GM12864 (cell line): ENCODE results near the gene OGFOD2.
A peak's percentile ranks its signal among the peaks of the same experiment; 100 is the strongest.

Experiments used
- DNase-seq: peaks from one replicate; pipeline ENCODE4 v3.0.0-alpha.2; 2011; ENCODE audit warnings: low read depth
- H3K4me3 ChIP-seq: 2 replicates; pipeline ENCODE4 v1.5.1; 2011; ENCODE audit warnings: mild to moderate bottlenecking, low read depth, low read length, control low read depth
- TF ChIP-seq, protein P1 (sequence below): IDR thresholded peaks from 2 replicates; pipeline ENCODE4 v1.5.1; 2011; ENCODE audit warnings: low read depth, mild to moderate bottlenecking, moderate library complexity, low read length, control low read depth, inconsistent platforms; ENCODE audit errors: missing control alignments

The OGFOD2 gene

DNA sequence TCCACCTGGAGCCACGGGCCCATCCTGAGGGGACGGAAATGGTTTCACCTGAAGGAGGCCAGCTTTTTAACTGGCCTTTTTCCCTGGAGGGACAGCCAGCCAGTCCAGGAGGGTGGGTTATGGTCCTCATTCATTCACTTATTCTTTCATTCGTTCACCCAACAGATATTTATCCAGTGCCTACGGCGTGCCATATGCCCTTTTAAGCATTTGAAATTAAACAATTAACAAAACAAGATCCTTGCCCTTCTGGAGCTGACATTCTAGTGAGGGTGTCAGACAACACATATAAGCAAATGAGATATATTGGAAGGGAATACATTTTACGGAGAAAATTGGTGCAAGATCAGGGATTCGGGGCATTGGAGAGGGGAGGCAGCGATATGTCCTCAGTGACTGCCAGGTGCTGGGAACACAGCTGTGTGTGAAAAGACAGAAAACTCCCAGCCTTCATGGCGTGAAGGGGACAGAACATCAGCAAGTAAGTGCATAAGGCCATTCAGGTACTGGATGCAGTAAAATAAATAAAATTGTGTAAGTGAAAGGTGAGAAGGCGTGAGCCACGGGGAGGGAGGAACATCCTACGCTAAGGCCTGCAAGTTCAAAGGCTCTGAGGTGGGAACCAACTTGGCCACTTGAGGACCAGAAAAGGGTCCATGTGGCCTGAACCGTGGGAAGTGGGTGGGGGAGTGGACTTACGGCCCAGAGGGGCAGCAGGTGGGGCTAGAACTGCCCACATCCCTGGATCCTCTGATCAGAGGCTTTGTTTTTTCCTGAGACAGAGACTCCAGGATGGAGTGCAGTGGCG lies 8.1 kb upstream of the OGFOD2 start:
- no peak for DNase-seq
- TF ChIP-seq, protein P1, sequence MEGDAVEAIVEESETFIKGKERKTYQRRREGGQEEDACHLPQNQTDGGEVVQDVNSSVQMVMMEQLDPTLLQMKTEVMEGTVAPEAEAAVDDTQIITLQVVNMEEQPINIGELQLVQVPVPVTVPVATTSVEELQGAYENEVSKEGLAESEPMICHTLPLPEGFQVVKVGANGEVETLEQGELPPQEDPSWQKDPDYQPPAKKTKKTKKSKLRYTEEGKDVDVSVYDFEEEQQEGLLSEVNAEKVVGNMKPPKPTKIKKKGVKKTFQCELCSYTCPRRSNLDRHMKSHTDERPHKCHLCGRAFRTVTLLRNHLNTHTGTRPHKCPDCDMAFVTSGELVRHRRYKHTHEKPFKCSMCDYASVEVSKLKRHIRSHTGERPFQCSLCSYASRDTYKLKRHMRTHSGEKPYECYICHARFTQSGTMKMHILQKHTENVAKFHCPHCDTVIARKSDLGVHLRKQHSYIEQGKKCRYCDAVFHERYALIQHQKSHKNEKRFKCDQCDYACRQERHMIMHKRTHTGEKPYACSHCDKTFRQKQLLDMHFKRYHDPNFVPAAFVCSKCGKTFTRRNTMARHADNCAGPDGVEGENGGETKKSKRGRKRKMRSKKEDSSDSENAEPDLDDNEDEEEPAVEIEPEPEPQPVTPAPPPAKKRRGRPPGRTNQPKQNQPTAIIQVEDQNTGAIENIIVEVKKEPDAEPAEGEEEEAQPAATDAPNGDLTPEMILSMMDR: no peak
- no peak overlapping the region for H3K4me3 ChIP-seq

DNA sequence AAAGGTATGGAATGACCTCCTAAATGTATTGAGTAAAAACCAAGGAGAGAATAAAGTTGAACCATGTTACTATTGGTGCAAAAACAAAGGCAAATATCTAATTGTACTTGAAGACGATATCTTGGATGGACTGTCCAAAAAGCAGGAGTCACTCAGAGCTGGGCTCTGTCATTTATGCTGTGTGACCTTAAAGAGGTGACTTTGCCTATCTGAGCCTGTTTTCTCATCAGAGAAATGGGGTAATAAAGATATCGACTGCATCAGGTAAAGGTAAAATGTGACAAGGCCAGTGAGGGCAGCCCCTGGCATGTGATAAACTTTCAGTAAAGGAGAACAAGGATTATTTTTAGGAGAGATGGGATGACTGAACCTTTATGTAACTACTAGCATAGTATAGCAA lies 6.9 kb upstream of the OGFOD2 start:
- TF ChIP-seq, protein P1: no peak
- H3K4me3 ChIP-seq: no peak overlapping the region
- DNase-seq: no peak

DNA sequence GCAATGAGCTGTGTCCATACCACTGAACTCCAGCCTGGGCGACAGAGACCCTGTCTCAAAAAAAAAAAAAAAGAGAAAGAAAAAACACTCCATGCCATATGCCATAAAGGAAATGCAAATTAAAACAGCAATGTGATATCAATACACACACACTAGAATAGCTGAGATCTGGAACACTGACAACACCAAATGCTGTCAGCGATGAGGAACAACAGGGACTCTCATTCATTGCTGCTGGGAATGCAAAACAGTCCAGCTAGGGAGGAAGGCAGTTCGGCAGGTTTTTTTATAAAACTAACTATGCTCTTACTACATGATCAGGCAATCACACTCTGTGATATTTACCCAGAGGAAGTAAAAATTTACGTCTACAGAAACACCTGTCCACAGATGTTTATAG lies 5.4 kb upstream of the OGFOD2 start:
- DNase-seq: no peak
- TF ChIP-seq, protein P1: no peak
- H3K4me3 ChIP-seq: no peak overlapping the region

DNA sequence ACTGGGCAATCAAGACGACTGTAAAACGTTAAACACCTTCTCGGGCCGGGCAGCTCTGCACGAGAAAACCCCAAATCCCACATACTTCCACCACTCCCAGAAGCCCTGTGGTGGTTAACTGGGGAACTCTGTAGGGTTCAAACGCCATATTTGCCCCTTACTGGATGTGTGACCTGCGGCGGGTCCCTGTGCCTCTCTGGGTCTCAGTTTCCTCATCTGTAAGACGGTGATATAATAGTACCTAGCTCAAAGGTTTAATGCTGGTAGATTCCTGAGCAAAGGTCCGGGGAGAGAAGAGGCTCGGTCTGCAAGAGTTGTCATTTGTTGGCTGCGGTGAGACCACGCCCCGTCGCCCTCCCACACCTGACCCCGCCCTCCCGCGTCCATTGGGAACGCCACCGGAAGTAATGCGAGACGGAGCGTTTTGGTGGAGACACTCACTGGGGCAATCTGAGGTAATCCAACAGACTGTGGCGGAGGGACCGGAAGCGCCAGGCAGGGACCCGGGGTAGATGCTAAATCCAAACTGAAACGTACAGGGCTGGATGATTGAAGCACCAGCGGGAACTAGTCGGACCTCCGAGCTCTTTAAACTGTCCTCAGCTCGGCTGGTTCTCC lies 661 bp upstream of the OGFOD2 start:
- H3K4me3 ChIP-seq: peak overlapping the region; percentile 82

DNA sequence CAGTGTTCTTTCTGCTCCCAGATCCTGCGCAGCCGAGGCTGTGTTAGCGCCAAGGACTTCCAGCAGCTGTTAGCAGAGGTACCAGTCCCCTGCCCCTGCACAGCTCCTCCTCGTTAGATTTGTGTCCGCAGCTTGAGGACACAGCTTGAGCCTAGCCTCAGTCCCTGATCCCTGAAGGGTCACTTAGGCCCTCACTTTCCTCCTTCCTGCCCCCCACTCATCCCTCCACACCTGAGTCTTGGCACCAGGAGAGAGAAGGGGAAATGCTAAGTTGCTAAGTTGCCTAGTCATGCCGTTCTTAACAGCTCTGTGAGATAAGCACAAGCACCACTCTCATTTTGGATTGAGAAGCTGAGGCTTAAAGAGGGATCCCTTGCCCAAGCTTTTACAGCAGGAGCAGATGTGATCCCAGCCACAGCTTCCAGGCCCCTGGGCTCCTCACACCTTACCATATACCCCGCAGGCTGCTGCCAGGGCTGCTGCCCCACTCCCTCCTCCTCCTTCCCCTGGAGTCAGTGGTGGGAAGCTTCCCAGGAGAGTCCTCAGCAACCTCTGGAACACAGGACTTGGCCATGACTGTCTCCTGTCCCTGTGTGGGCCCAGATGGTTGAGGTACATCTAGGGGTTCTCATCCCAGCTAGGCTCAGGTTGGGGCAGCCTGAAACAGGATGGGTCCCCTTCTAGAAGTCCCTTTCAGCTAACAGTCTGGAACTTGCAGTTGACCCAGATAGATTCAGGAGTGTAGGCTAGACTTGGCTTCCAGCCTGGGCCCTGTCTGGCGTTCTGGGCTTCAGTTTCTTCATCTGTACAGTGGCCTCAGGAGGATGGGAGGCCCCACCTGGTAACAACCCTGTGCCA lies 975 bp downstream of the OGFOD2 start:
- peak overlapping the region; percentile 82 for H3K4me3 ChIP-seq
- DNase-seq: no peak
- TF ChIP-seq, protein P1: no peak

More for the DNA sequence above, 661 bp upstream of the OGFOD2 start:
- DNase-seq: peak; percentile 97
- TF ChIP-seq, protein P1: no peak

DNA sequence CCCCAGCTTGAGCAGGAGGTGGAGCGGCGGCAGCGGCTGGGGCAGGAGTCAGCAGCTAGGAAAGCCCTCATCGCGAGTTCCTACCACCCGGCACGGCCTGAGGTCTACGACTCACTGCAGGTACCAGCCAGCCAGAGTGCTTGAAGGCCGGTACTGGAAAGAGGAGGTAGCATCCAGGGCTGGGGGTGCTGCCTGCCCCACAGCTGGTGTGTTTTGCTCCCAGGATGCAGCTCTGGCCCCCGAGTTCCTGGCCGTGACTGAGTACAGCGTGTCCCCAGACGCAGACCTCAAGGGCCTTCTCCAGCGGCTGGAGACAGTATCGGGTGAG lies 1.6 kb downstream of the OGFOD2 start:
- DNase-seq: no peak
- no peak overlapping the region; the same call in 1 of the 2 replicates for H3K4me3 ChIP-seq
- TF ChIP-seq, protein P1: no peak
